GM21526 (cell line): ENCODE measurements around the gene SUN1.

Experiments used
- ATAC-seq: cut with Tn5 transposase; IDR thresholded peaks from one replicate; pipeline ENCODE4 v1.9.1; 2021; ENCODE audit warnings: moderate library complexity; ENCODE audit not compliant: unreplicated experiment, low FRiP score

Gene SUN1

GRCh38 chr7:898855-899681, 66.8 kb downstream of the SUN1 start:
- no peak for ATAC-seq

GRCh38 chr7:899806-900205, 67.5 kb downstream of the SUN1 start:
- ATAC-seq, result no peak

- no peak for ATAC-seq
Measured at GRCh38 chr7:900331-901040, 68.2 kb downstream of the SUN1 start.

GRCh38 chr7:901041-901387, 68.7 kb downstream of the SUN1 start:
- no peak for ATAC-seq

- ATAC-seq, result no peak
Measured at GRCh38 chr7:901388-902154, 69.3 kb downstream of the SUN1 start.

GRCh38 chr7:902996-903395, 70.7 kb downstream of the SUN1 start:
- no peak for ATAC-seq

- ATAC-seq, result no peak
Measured at GRCh38 chr7:903921-904755, 71.9 kb downstream of the SUN1 start.

- no peak for ATAC-seq
Measured at GRCh38 chr7:904847-905246, 72.6 kb downstream of the SUN1 start.

- no peak for ATAC-seq
Measured at GRCh38 chr7:906776-907157, 74.5 kb downstream of the SUN1 start.

GRCh38 chr7:907158-907980, 75.1 kb downstream of the SUN1 start:
- ATAC-seq, result no peak

GRCh38 chr7:908159-908581, 75.9 kb downstream of the SUN1 start:
- ATAC-seq, result no peak

GRCh38 chr7:908591-909357, 76.5 kb downstream of the SUN1 start:
- ATAC-seq, result peak; percentile 63

- ATAC-seq, result no peak
Measured at GRCh38 chr7:909358-910329, 77.4 kb downstream of the SUN1 start.

- ATAC-seq, result no peak
Measured at GRCh38 chr7:910441-910861, 78.2 kb downstream of the SUN1 start.

- no peak for ATAC-seq
Measured at GRCh38 chr7:910931-911431, 78.7 kb downstream of the SUN1 start.

GRCh38 chr7:911791-912480, 79.7 kb downstream of the SUN1 start:
- ATAC-seq, result no peak
